Keratinocyte (primary cell): ENCODE data around the gene POLD1. TPM values are rescaled to one million over a fixed set of nuclear protein-coding genes. Genes with fewer than 3 reads are reported as not detected.

Source experiments
- DNase-seq: peaks from one replicate; pipeline ENCODE4 v3.0.0-alpha.2; 2011; ENCODE audit warnings: low read depth, missing footprints, low spot score
- FAIRE-seq: peaks from 2 replicates; lab custom pipeline; 2011; peaks lifted over from hg19 to GRCh38; lab: Jason Lieb, UNC
- H2AFZ ChIP-seq: 2 replicates; pipeline ENCODE4 v1.6.0; 2012; ENCODE audit warnings: low read length, control low read depth, inconsistent platforms; ENCODE audit not compliant: control insufficient read depth
- H3K27ac ChIP-seq: 2 replicates; pipeline ENCODE4 v1.5.1; 2011; ENCODE audit warnings: low read length; ENCODE audit not compliant: control insufficient read depth, insufficient read depth
- H3K27me3 ChIP-seq: 3 replicates; pipeline ENCODE4 v1.6.0; 2011; ENCODE audit warnings: low read length; ENCODE audit not compliant: control insufficient read depth, insufficient read depth; ENCODE audit errors: extremely low read depth
- H3K36me3 ChIP-seq, 2 experiments: 2 replicates in 1 of 2; 3 replicates in 1 of 2; pipeline ENCODE4 v1.5.1; 2011; ENCODE audit warnings: low read length in 2 of 2, mild to moderate bottlenecking in 1 of 2; ENCODE audit not compliant: control insufficient read depth in 2 of 2, insufficient read depth in 2 of 2; ENCODE audit errors: extremely low read depth in 1 of 2
- H3K4me1 ChIP-seq: 3 replicates; pipeline ENCODE4 v1.5.1; 2011; ENCODE audit warnings: low read length; ENCODE audit not compliant: control insufficient read depth, insufficient read depth; ENCODE audit errors: extremely low read depth
- H3K4me2 ChIP-seq: 3 replicates; pipeline ENCODE4 v1.6.0; 2011; ENCODE audit warnings: low read depth, low read length; ENCODE audit not compliant: control insufficient read depth, insufficient read depth; ENCODE audit errors: extremely low read depth
- H3K4me3 ChIP-seq, 3 experiments: fragments of 200-600 bp in 1 of 3; sonication (generic) in 1 of 3; 2 replicates in 2 of 3; 3 replicates in 1 of 3; pipeline ENCODE4 v1.5.1; 2011 to 2016; ENCODE audit warnings: low read length in 3 of 3, mild to moderate bottlenecking in 3 of 3, control low read depth in 2 of 3, inconsistent platforms in 1 of 3, low read depth in 1 of 3, mixed read lengths in 1 of 3, mixed run types in 1 of 3, moderate library complexity in 1 of 3; ENCODE audit not compliant: control insufficient read depth in 2 of 3, insufficient read depth in 2 of 3; ENCODE audit errors: extremely low read depth in 1 of 3
- H3K79me2 ChIP-seq: 2 replicates; pipeline ENCODE4 v1.6.0; 2012; ENCODE audit warnings: low read length; ENCODE audit not compliant: control insufficient read depth, insufficient read depth
- H3K9ac ChIP-seq: 3 replicates; pipeline ENCODE4 v1.6.0; 2011; ENCODE audit warnings: low read length; ENCODE audit not compliant: control insufficient read depth, insufficient read depth; ENCODE audit errors: extremely low read depth
- H3K9me1 ChIP-seq: 3 replicates; pipeline ENCODE4 v1.6.0; 2011; ENCODE audit warnings: low read length; ENCODE audit not compliant: control insufficient read depth, insufficient read depth; ENCODE audit errors: extremely low read depth
- H3K9me3 ChIP-seq: 2 replicates; pipeline ENCODE4 v1.5.1; 2012; ENCODE audit warnings: low read depth, low read length; ENCODE audit not compliant: control insufficient read depth
- H4K20me1 ChIP-seq: 3 replicates; pipeline ENCODE4 v1.6.0; 2011; ENCODE audit warnings: low read length; ENCODE audit not compliant: control insufficient read depth, insufficient read depth; ENCODE audit errors: extremely low read depth
- EZH2 ChIP-seq: IDR thresholded peaks from one replicate; pipeline ENCODE4 v1.6.1; 2012; ENCODE audit warnings: inconsistent platforms, mild to moderate bottlenecking, low read length, moderate library complexity
- dilution Hi-C: fragments of 300-500 bp; cut with MboI; formaldehyde crosslinking; loops from one replicate; pipeline ENCODE4 v1.7.0; 2020; ENCODE audit warnings: low sequenced_read_pairs; ENCODE audit not compliant: extremely low pct_ligation_motif_present
- polyA plus RNA-seq, 5 experiments: library from polyadenylated mRNA; depleted of rRNA in 3 of 5; stranded (reverse) in 3 of 5; stranded (forward) in 1 of 5; unstranded in 1 of 5; fragments of >200 nt; gene quantifications; 1 replicate in 1 of 5; 2 replicates in 3 of 5; 3 replicates in 1 of 5; pipeline versions ENCODE4 v1.2.1 to v1.2.3, GENCODE V29; 2011 to 2012; ENCODE audit warnings: missing spikeins in 2 of 5, low read depth in 1 of 5, low replicate concordance in 1 of 5
- TF ChIP-seq, protein P1 (sequence below), 3 experiments: IDR thresholded peaks in 1 of 3; conservative IDR thresholded peaks in 1 of 3; optimal IDR thresholded peaks in 1 of 3; 2 replicates in 2 of 3; 3 replicates in 1 of 3; pipeline versions ENCODE3 to v1.5.1; 2011; ENCODE audit warnings: low read length in 3 of 3, mild to moderate bottlenecking in 3 of 3, moderate library complexity in 2 of 3, control low read depth in 1 of 3, inconsistent platforms in 1 of 3; ENCODE audit not compliant: insufficient read depth in 2 of 3; ENCODE audit errors: extremely low read depth in 1 of 3

POLD1 gene
- polyA plus RNA-seq, 1 donor (not counting 4 experiments of a cell fraction or from before 2014, with no cell fraction given), result 8.7 TPM

DNA sequence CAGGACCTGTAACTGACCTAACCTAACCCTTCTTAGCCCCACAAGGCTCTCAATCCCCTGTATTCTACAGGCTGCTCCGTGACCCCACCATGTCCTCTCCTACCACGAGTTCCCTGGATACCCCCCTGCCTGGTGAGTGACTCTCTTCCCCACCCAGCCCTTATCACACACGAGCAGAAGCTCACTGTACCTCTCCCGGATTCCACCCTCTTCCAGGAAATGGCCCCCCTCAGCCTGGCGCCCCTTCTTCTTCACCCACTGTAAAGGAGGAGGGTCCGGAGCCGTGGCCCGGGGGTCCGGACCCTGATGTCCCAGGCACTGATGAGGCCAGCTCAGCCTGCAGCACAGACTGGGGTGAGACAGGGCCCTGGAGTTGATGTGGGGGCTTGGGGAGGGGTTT, 6.6 kb upstream of the POLD1 start:
- Histone ChIP-seq H2AFZ (no peak overlapping the region), H3K9me1 (no peaks in the 10 kb centered on the region), H3K27ac (no peak overlapping the region), H3K27me3 (no peaks in the 10 kb centered on the region), H3K9ac (no peak overlapping the region), H3K4me1 (no peaks in the 10 kb centered on the region), H3K36me3 (peaks cover 16 to 29% of the 10 kb centered on the region in 2 experiments), H3K4me3 (no peak overlapping the region), H4K20me1 (no peaks in the 10 kb centered on the region), H3K9me3 (no peaks in the 10 kb centered on the region), H3K79me2 (no peaks in the 10 kb centered on the region), H3K4me2 (no peak overlapping the region)
- dilution Hi-C loops, result no loop called here
- no peak for TF ChIP-seq EZH2
- TF ChIP-seq, protein P1, sequence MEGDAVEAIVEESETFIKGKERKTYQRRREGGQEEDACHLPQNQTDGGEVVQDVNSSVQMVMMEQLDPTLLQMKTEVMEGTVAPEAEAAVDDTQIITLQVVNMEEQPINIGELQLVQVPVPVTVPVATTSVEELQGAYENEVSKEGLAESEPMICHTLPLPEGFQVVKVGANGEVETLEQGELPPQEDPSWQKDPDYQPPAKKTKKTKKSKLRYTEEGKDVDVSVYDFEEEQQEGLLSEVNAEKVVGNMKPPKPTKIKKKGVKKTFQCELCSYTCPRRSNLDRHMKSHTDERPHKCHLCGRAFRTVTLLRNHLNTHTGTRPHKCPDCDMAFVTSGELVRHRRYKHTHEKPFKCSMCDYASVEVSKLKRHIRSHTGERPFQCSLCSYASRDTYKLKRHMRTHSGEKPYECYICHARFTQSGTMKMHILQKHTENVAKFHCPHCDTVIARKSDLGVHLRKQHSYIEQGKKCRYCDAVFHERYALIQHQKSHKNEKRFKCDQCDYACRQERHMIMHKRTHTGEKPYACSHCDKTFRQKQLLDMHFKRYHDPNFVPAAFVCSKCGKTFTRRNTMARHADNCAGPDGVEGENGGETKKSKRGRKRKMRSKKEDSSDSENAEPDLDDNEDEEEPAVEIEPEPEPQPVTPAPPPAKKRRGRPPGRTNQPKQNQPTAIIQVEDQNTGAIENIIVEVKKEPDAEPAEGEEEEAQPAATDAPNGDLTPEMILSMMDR (optimal IDR thresholded peaks at IDR 0.05 in 1 of 3, IDR thresholded peaks at IDR 0.05 in 1 of 3, conservative IDR thresholded peaks at IDR 0.05 in 1 of 3; ENCODE audit: extremely low read depth in 1 of 3, insufficient read depth in 2 of 3, low read length in 3 of 3), result no peak
- DNase-seq (no peak), FAIRE-seq (no peak)

DNA sequence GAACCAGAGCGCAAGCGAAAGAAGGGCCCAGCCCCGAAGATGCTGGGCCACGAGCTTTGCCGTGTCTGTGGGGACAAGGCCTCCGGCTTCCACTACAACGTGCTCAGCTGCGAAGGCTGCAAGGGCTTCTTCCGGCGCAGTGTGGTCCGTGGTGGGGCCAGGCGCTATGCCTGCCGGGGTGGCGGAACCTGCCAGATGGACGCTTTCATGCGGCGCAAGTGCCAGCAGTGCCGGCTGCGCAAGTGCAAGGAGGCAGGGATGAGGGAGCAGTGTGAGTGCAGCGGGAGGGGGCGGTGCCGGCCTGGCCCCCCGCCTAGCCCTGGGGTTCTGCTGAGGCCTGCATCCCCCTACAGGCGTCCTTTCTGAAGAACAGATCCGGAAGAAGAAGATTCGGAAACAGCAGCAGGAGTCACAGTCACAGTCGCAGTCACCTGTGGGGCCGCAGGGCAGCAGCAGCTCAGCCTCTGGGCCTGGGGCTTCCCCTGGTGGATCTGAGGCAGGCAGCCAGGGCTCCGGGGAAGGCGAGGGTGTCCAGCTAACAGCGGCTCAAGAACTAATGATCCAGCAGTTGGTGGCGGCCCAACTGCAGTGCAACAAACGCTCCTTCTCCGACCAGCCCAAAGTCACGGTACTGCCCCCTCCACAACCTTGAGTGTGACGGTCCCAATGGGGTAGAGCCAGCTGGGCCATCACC, 5.8 kb upstream of the POLD1 start:
- H2AFZ ChIP-seq, result no peak overlapping the region

More for the DNA sequence above, 5.8 kb upstream of the POLD1 start:
- no peaks in the 10 kb centered on the region for H3K9me3 ChIP-seq
- H3K9ac ChIP-seq, result no peak overlapping the region
- H3K9me1 ChIP-seq, result peaks cover 2% of the 10 kb centered on the region
- dilution Hi-C loops, result no loop called here
- H3K4me1 ChIP-seq, result peaks cover 3% of the 10 kb centered on the region
- H3K4me2 ChIP-seq, result no peak overlapping the region
- TF ChIP-seq, protein P1 (optimal IDR thresholded peaks at IDR 0.05 in 1 of 3, IDR thresholded peaks at IDR 0.05 in 1 of 3, conservative IDR thresholded peaks at IDR 0.05 in 1 of 3; ENCODE audit: extremely low read depth in 1 of 3, insufficient read depth in 2 of 3, low read length in 3 of 3), result no peak
- TF ChIP-seq EZH2, result no peak
- no peaks in the 10 kb centered on the region for H3K27me3 ChIP-seq
- DNase-seq (no peak), FAIRE-seq (no peak)
- H3K27ac ChIP-seq, result no peak overlapping the region
- no peaks in the 10 kb centered on the region for H4K20me1 ChIP-seq
- no peaks in the 10 kb centered on the region for H3K79me2 ChIP-seq
- peaks cover 16 to 29% of the 10 kb centered on the region in 2 experiments for H3K36me3 ChIP-seq
- no peak overlapping the region for H3K4me3 ChIP-seq
